Measurements from ENCODE around the gene SDK1. TPM values are rescaled to one million over a fixed set of nuclear protein-coding genes. Genes with fewer than 3 reads are reported as not detected.

The SDK1 gene
- total RNA-seq, 2 donors from 2014 or later, result 4.8 to 13.2 TPM

GRCh38 chr7:3778345-3778744 is 477.3 kb downstream of the SDK1 start:
- Histone ChIP-seq H3K27me3 (replicated peaks; ENCODE audit: insufficient read depth) (no peaks in the 10 kb centered on the region), H3K4me1 (replicated peaks) (no peaks in the 10 kb centered on the region), H3K4me3 (no peak overlapping the region), H3K9me3 (no peaks in the 10 kb centered on the region), H3K27ac (no peak overlapping the region), H3K36me3 (no peaks in the 10 kb centered on the region)
- no peak for TF ChIP-seq CTCF (IDR thresholded peaks at IDR 0.05)
- no peak for TF ChIP-seq POLR2AphosphoS5 (IDR thresholded peaks at IDR 0.05)
- TF ChIP-seq POLR2A (IDR thresholded peaks at IDR 0.05), result no peak
- intact Hi-C loops (cut with DNase I), result no loop called here
- DNase-seq (ENCODE audit: low spot score), result no peak
- 72% methylated on average over 8 of the region's 8 CpGs for WGBS

- H3K9me3 ChIP-seq, result no peaks in the 10 kb centered on the region
- H3K4me1 ChIP-seq (replicated peaks), result no peaks in the 10 kb centered on the region
- H3K27ac ChIP-seq, result no peak overlapping the region
- WGBS, result 96% methylated on average over 2 of the region's 2 CpGs
- no peak for DNase-seq (ENCODE audit: low spot score)
- H3K27me3 ChIP-seq (replicated peaks; ENCODE audit: insufficient read depth), result no peaks in the 10 kb centered on the region
- no peaks in the 10 kb centered on the region for H3K36me3 ChIP-seq
- intact Hi-C loops (cut with DNase I), result no loop called here
- H3K4me3 ChIP-seq, result no peak overlapping the region
- TF ChIP-seq POLR2AphosphoS5 (IDR thresholded peaks at IDR 0.05), result no peak
- TF ChIP-seq POLR2A (IDR thresholded peaks at IDR 0.05), result no peak
- TF ChIP-seq CTCF (IDR thresholded peaks at IDR 0.05), result no peak
Observed at GRCh38 chr7:3780016-3780415, 479.0 kb downstream of the SDK1 start.

GRCh38 chr7:3780525-3780924 is 479.5 kb downstream of the SDK1 start:
- H3K27ac ChIP-seq, result no peak overlapping the region
- DNase-seq (ENCODE audit: low spot score), result no peak
- H3K27me3 ChIP-seq (replicated peaks; ENCODE audit: insufficient read depth), result no peaks in the 10 kb centered on the region
- WGBS, result 77% methylated on average over 2 of the region's 2 CpGs
- intact Hi-C loops (cut with DNase I), result no loop called here
- no peaks in the 10 kb centered on the region for H3K36me3 ChIP-seq
- no peaks in the 10 kb centered on the region for H3K9me3 ChIP-seq
- H3K4me3 ChIP-seq, result no peak overlapping the region
- H3K4me1 ChIP-seq (replicated peaks), result no peaks in the 10 kb centered on the region
- TF ChIP-seq POLR2A (IDR thresholded peaks at IDR 0.05), result no peak
- no peak for TF ChIP-seq POLR2AphosphoS5 (IDR thresholded peaks at IDR 0.05)
- no peak for TF ChIP-seq CTCF (IDR thresholded peaks at IDR 0.05)

GRCh38 chr7:3781607-3782006 is 480.6 kb downstream of the SDK1 start:
- WGBS, result 88% methylated on average over 1 of the region's 1 CpG
- Histone ChIP-seq H3K36me3 (no peaks in the 10 kb centered on the region), H3K4me3 (no peak overlapping the region), H3K4me1 (replicated peaks) (no peaks in the 10 kb centered on the region), H3K27ac (no peak overlapping the region), H3K27me3 (replicated peaks; ENCODE audit: insufficient read depth) (no peaks in the 10 kb centered on the region), H3K9me3 (no peaks in the 10 kb centered on the region)
- intact Hi-C loops (cut with DNase I), result no loop called here
- DNase-seq (ENCODE audit: low spot score), result no peak
- TF ChIP-seq POLR2AphosphoS5 (IDR thresholded peaks at IDR 0.05) (no peak), CTCF (IDR thresholded peaks at IDR 0.05) (no peak), POLR2A (IDR thresholded peaks at IDR 0.05) (no peak)

GRCh38 chr7:3787717-3788264 is 486.7 kb downstream of the SDK1 start:
- no peak for TF ChIP-seq POLR2A (IDR thresholded peaks at IDR 0.05)
- no peak for TF ChIP-seq CTCF (IDR thresholded peaks at IDR 0.05)
- TF ChIP-seq POLR2AphosphoS5 (IDR thresholded peaks at IDR 0.05), result no peak
- H3K4me1 ChIP-seq (replicated peaks), result no peaks in the 10 kb centered on the region
- intact Hi-C loops (cut with DNase I), result no loop called here
- WGBS, result 63% methylated on average over 15 of the region's 15 CpGs
- no peaks in the 10 kb centered on the region for H3K36me3 ChIP-seq
- no peak overlapping the region for H3K4me3 ChIP-seq
- no peaks in the 10 kb centered on the region for H3K9me3 ChIP-seq
- no peak for DNase-seq (ENCODE audit: low spot score)
- no peaks in the 10 kb centered on the region for H3K27me3 ChIP-seq (replicated peaks; ENCODE audit: insufficient read depth)
- H3K27ac ChIP-seq, result no peak overlapping the region
